ENCODE data around the gene CAMTA1. TPM values are rescaled to one million over a fixed set of nuclear protein-coding genes. Genes with fewer than 3 reads are reported as not detected.

CAMTA1 gene
- polyA plus RNA-seq, 1 of the 3 experiments (the other 2 are of a cell fraction): 63.1 TPM

DNA sequence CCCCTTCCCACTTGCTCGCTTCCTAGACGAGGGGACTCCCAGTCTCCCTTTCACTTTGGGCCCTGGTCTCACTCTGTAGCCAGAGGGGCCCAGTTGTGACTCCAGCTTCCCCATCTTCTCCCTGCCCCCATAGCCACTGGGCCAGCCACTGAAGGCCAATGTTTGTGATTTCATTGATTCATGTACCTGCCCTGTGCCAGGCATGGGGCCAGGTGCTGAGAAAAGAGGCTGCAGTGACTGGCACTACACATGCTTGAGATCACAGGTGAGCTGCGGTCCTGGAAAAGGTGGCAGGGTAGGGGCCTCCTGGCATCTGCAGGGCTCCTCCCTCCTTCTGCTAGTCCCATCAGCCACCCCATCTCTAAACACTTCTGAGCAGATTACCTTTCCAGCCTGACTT is 640.5 kb downstream of the CAMTA1 start (continued):
- TF ChIP-seq TEAD4 (IDR thresholded peaks at IDR 0.05; ENCODE audit: borderline replicate concordance, insufficient read depth): no peak
- no peak for TF ChIP-seq TCF12 (IDR thresholded peaks at IDR 0.05)

DNA sequence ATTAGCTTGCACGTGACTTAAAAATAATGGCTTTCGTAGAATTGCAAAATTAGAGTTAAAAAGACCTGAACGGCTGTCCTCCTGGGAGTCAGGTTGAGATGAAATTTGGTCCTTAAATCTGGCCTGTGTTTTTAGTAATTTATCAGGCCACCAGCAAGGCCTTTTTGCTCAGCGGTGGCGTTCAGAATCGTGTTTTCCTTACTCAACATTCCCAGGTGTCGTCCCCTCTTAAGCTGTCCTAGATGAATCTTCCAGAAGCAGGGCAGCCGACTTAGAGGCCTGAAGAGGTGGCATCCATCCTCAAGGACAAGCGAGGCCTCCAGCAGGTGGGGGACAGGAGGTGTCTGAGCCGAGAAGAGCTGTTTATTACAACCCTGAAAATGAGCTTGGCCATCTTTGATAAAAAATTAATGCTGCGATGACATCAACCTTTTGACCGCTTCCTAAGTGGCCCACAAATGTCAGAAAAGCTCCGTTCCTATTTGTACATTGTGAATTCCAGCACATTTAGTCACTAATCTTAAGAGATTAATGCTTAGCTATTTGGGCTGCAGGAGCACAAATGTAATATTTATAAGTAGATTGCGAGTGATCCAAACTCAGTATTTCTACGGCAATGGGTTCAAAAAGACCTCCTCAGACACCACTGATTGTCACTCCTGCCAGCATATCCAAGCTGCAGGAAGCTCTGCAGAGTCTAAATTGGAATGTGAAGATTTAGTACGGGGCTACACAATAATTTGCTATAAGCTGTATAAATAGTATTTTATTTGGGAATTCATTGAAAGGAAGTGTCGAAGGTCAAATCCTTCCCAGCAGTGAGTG is 641.7 kb downstream of the CAMTA1 start:
- TF ChIP-seq TCF12 (IDR thresholded peaks at IDR 0.05) (no peak), RFX5 (IDR thresholded peaks at IDR 0.05; ENCODE audit: low read length) (no peak)
- TF ChIP-seq, protein P1, sequence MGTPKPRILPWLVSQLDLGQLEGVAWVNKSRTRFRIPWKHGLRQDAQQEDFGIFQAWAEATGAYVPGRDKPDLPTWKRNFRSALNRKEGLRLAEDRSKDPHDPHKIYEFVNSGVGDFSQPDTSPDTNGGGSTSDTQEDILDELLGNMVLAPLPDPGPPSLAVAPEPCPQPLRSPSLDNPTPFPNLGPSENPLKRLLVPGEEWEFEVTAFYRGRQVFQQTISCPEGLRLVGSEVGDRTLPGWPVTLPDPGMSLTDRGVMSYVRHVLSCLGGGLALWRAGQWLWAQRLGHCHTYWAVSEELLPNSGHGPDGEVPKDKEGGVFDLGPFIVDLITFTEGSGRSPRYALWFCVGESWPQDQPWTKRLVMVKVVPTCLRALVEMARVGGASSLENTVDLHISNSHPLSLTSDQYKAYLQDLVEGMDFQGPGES (IDR thresholded peaks at IDR 0.05; ENCODE audit: low read depth, low read length): no peak
- no peak overlapping the region for H2AFZ ChIP-seq (ENCODE audit: low read depth)
- no peak overlapping the region for H3K9ac ChIP-seq
- H3K4me3 ChIP-seq (ENCODE audit: low read depth in 2 of 2, low read length in 1 of 2): no peak overlapping the region
- H3K79me2 ChIP-seq (ENCODE audit: insufficient read depth): no peaks in the 10 kb centered on the region
- H3K4me2 ChIP-seq: no peak overlapping the region
- H3K9me3 ChIP-seq: no peaks in the 10 kb centered on the region
- no peak for DNase-seq
- 75% methylated on average over 16 of the region's 17 CpGs for WGBS (ENCODE audit: low lambda C conversion rate)
- no peaks in the 10 kb centered on the region for H3K27me3 ChIP-seq (ENCODE audit: insufficient read depth)
- ChIA-PET CTCF (interaction anchor here (1.0 to 1.5 kb wide), 3 partner anchors 11 to 357 kb away, joined by 3 to 5 read pairs (median 3); no protein-coding TSS in a partner anchor), POLR2A (no interaction called here)
- no peaks in the 10 kb centered on the region for H3F3A ChIP-seq (replicated peaks; ENCODE audit: insufficient read depth)
- H3K9me2 ChIP-seq: no peaks in the 10 kb centered on the region
- H3K4me1 ChIP-seq (ENCODE audit: control insufficient read depth in 1 of 2, insufficient read depth in 2 of 2, low read depth in 1 of 2, low read length in 1 of 2): peaks cover 0 to 19% of the 10 kb centered on the region in 2 experiments; a peak in 1 of 4 replicates
- H4K20me1 ChIP-seq (ENCODE audit: insufficient read depth): no peaks in the 10 kb centered on the region
- H3K27ac ChIP-seq (ENCODE audit: low read depth in 2 of 2, low read length in 1 of 2): no peak overlapping the region
- no peaks in the 10 kb centered on the region for H3K36me3 ChIP-seq (replicated peaks in 1 of 2; ENCODE audit: control insufficient read depth in 1 of 2, insufficient read depth in 2 of 2, low read length in 1 of 2)

DNA sequence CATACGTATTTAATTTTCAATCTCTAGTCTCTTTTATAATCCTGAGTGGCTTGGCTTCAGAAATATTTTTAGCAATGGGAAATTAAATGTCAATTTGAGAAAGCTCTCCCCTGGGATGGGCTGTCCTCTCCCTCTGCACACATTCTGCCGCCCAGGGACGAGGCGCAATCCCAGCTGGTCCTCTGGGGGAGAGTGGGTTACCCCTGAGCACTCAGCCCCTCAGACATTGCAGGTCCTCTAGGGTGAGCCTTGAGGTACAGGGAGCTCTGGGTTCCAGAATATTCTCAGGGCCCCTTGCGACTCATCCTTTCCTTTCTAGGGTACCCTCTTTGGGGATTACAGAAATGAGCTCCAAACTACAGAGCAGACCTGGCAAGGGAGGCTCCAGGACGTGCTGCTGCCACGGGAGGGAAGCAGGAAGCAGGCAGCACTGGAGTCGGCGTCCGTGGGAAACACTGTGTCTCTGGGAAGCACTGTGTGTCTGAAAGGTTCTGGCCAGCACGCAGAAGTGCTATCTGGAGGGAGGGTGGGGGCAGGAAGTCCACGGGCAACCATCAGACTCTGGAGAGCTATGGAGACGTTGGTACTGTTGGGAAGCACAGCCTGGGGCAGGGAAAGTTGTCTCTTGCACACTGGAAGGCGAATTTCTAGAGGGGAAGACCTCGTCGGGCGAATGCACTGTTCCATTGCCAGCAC is 642.5 kb downstream of the CAMTA1 start:
- POLR2A ChIA-PET: no interaction called here
- Histone ChIP-seq H3K9me2 (no peaks in the 10 kb centered on the region), H3K27me3 (ENCODE audit: insufficient read depth) (no peaks in the 10 kb centered on the region), H3K4me3 (ENCODE audit: low read depth in 2 of 2, low read length in 1 of 2) (no peak overlapping the region), H3K79me2 (ENCODE audit: insufficient read depth) (no peaks in the 10 kb centered on the region), H3K4me2 (no peak overlapping the region), H3K9ac (no peak overlapping the region), H3K4me1 (ENCODE audit: control insufficient read depth in 1 of 2, insufficient read depth in 2 of 2, low read depth in 1 of 2, low read length in 1 of 2) (peaks cover 0 to 24% of the 10 kb centered on the region in 2 experiments; a peak in 1 of 4 replicates), H3K36me3 (replicated peaks in 1 of 2; ENCODE audit: control insufficient read depth in 1 of 2, insufficient read depth in 2 of 2, low read length in 1 of 2) (no peaks in the 10 kb centered on the region), H3F3A (replicated peaks; ENCODE audit: insufficient read depth) (no peaks in the 10 kb centered on the region), H3K27ac (ENCODE audit: low read depth in 2 of 2, low read length in 1 of 2) (no peak overlapping the region), H2AFZ (ENCODE audit: low read depth) (no peak overlapping the region), H4K20me1 (ENCODE audit: insufficient read depth) (no peaks in the 10 kb centered on the region), H3K9me3 (no peaks in the 10 kb centered on the region)
- WGBS (ENCODE audit: low lambda C conversion rate): 73% methylated on average over 14 of the region's 17 CpGs
- CTCF ChIA-PET: interaction anchor here (1.0 to 1.5 kb wide), 3 partner anchors 10 to 357 kb away, joined by 3 to 5 read pairs (median 3); no protein-coding TSS in a partner anchor
- no peak for DNase-seq
- no peak for TF ChIP-seq FOXJ3 (CRISPR knock-in tag; IDR thresholded peaks at IDR 0.05)
- TF ChIP-seq MXI1 (IDR thresholded peaks at IDR 0.05; ENCODE audit: low read depth, low read length): no peak
- TF ChIP-seq, protein P2, sequence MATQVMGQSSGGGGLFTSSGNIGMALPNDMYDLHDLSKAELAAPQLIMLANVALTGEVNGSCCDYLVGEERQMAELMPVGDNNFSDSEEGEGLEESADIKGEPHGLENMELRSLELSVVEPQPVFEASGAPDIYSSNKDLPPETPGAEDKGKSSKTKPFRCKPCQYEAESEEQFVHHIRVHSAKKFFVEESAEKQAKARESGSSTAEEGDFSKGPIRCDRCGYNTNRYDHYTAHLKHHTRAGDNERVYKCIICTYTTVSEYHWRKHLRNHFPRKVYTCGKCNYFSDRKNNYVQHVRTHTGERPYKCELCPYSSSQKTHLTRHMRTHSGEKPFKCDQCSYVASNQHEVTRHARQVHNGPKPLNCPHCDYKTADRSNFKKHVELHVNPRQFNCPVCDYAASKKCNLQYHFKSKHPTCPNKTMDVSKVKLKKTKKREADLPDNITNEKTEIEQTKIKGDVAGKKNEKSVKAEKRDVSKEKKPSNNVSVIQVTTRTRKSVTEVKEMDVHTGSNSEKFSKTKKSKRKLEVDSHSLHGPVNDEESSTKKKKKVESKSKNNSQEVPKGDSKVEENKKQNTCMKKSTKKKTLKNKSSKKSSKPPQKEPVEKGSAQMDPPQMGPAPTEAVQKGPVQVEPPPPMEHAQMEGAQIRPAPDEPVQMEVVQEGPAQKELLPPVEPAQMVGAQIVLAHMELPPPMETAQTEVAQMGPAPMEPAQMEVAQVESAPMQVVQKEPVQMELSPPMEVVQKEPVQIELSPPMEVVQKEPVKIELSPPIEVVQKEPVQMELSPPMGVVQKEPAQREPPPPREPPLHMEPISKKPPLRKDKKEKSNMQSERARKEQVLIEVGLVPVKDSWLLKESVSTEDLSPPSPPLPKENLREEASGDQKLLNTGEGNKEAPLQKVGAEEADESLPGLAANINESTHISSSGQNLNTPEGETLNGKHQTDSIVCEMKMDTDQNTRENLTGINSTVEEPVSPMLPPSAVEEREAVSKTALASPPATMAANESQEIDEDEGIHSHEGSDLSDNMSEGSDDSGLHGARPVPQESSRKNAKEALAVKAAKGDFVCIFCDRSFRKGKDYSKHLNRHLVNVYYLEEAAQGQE (IDR thresholded peaks at IDR 0.05; ENCODE audit: low read depth, low read length): no peak
- no peak for TF ChIP-seq NFIC (IDR thresholded peaks at IDR 0.05; ENCODE audit: borderline replicate concordance)
- no peak for TF ChIP-seq RFX5 (IDR thresholded peaks at IDR 0.05; ENCODE audit: low read length)
- TF ChIP-seq, protein P3, sequence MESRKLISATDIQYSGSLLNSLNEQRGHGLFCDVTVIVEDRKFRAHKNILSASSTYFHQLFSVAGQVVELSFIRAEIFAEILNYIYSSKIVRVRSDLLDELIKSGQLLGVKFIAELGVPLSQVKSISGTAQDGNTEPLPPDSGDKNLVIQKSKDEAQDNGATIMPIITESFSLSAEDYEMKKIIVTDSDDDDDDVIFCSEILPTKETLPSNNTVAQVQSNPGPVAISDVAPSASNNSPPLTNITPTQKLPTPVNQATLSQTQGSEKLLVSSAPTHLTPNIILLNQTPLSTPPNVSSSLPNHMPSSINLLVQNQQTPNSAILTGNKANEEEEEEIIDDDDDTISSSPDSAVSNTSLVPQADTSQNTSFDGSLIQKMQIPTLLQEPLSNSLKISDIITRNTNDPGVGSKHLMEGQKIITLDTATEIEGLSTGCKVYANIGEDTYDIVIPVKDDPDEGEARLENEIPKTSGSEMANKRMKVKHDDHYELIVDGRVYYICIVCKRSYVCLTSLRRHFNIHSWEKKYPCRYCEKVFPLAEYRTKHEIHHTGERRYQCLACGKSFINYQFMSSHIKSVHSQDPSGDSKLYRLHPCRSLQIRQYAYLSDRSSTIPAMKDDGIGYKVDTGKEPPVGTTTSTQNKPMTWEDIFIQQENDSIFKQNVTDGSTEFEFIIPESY (IDR thresholded peaks at IDR 0.05; ENCODE audit: borderline replicate concordance, low read depth): no peak
- TF ChIP-seq TCF12 (IDR thresholded peaks at IDR 0.05): no peak
- TF ChIP-seq, protein P4, sequence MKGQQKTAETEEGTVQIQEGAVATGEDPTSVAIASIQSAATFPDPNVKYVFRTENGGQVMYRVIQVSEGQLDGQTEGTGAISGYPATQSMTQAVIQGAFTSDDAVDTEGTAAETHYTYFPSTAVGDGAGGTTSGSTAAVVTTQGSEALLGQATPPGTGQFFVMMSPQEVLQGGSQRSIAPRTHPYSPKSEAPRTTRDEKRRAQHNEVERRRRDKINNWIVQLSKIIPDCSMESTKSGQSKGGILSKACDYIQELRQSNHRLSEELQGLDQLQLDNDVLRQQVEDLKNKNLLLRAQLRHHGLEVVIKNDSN (IDR thresholded peaks at IDR 0.05; ENCODE audit: borderline replicate concordance, low read depth): no peak
- TF ChIP-seq TAF1 (IDR thresholded peaks at IDR 0.05; ENCODE audit: borderline replicate concordance, low read depth, low read length): no peak
- TF ChIP-seq CHD2 (IDR thresholded peaks at IDR 0.05; ENCODE audit: low read length, partially characterized antibody): no peak
- no peak for TF ChIP-seq EP300 (IDR thresholded peaks at IDR 0.05; ENCODE audit: borderline replicate concordance in 1 of 2, low read depth in 1 of 2, low read length in 1 of 2)
